GM15510 (cell line): ENCODE results near the gene PHLDA2.

Source experiments
- POLR2A ChIP-seq: IDR thresholded peaks from 3 replicates; pipeline ENCODE4 v1.6.1; 2011; ENCODE audit warnings: borderline replicate concordance; ENCODE audit not compliant: insufficient read length; ENCODE audit errors: extremely low read depth

PHLDA2 gene

GRCh38 chr11:2924821-2925675 lies 4.2 kb downstream of the PHLDA2 start:
- no peak for TF ChIP-seq POLR2A

GRCh38 chr11:2924381-2924780 lies 4.8 kb downstream of the PHLDA2 start:
- no peak for TF ChIP-seq POLR2A

- TF ChIP-seq POLR2A: no peak
Measured at GRCh38 chr11:2923446-2924375, 5.5 kb downstream of the PHLDA2 start.

- no peak for TF ChIP-seq POLR2A
Measured at GRCh38 chr11:2922655-2923054, 6.6 kb downstream of the PHLDA2 start.

- TF ChIP-seq POLR2A: no peak
Measured at GRCh38 chr11:2921742-2922493, 7.3 kb downstream of the PHLDA2 start.

GRCh38 chr11:2921261-2921660 lies 8.0 kb downstream of the PHLDA2 start:
- TF ChIP-seq POLR2A: no peak

- TF ChIP-seq POLR2A: no peak
Measured at GRCh38 chr11:2920343-2920742, 8.9 kb downstream of the PHLDA2 start.

- TF ChIP-seq POLR2A: no peak
Measured at GRCh38 chr11:2919837-2920236, 9.4 kb downstream of the PHLDA2 start.

- TF ChIP-seq POLR2A: no peak
Measured at GRCh38 chr11:2919188-2919587, 10.0 kb downstream of the PHLDA2 start.

GRCh38 chr11:2917842-2918490 lies 11.3 kb downstream of the PHLDA2 start:
- no peak for TF ChIP-seq POLR2A

- TF ChIP-seq POLR2A: no peak
Measured at GRCh38 chr11:2916892-2917645, 12.2 kb downstream of the PHLDA2 start.

- no peak for TF ChIP-seq POLR2A
Measured at GRCh38 chr11:2916114-2916891, 12.9 kb downstream of the PHLDA2 start.

- no peak for TF ChIP-seq POLR2A
Measured at GRCh38 chr11:2915473-2915872, 13.7 kb downstream of the PHLDA2 start.
